HCT116 (cell line): ENCODE results near the gene CAMK2A. TPM values are rescaled to one million over a fixed set of nuclear protein-coding genes. Genes with fewer than 3 reads are reported as not detected.

Experiments
- ATAC-seq: fragments of 200-7000 bp; cut with Tn5 transposase; 2 replicates; pipeline ENCODE4 v1.9.1; 2020; ENCODE audit warnings: mild to moderate bottlenecking, moderate library complexity
- BruUV-seq: library from RNA; stranded (reverse); fragments of 400-500 nt; replicated peaks from 2 replicates; lab custom pipeline; 2021; lab: Mats Ljungman, UMichigan
- CTCF ChIA-PET: fragments of 300-600 bp; sonication (Branson Sonifier 250); formaldehyde crosslinking; loops from one replicate; lab custom pipeline; 2021; ENCODE audit warnings: antibody characterized with exemption; lab: Charles Lee
- POLR2A ChIA-PET: fragments of 300-600, 350-600 bp; sonication (Branson Sonifier 250); formaldehyde crosslinking; loops from one replicate; lab custom pipeline; 2021; ENCODE audit warnings: antibody characterized with exemption; lab: Charles Lee
- RAD21 ChIA-PET, 2 experiments: fragments of 300-600 bp; sonication (Branson Sonifier 250); formaldehyde crosslinking; loops; one replicate each; lab custom pipeline; 2023; ENCODE audit warnings: low total read pairs in 2 of 2; ENCODE audit not compliant: uncharacterized antibody in 2 of 2, unreplicated experiment in 2 of 2, low non-redundant PET in 1 of 2; lab: Charles Lee
- DNase-seq: peaks from one replicate; pipeline ENCODE4 v3.0.0-alpha.2; 2010; ENCODE audit warnings: low read depth, low spot score
- H2AFZ ChIP-seq: fragments of 200-600 bp; shearing (Covaris generic), sonication (generic); 2 replicates; pipeline ENCODE4 v1.6.1; 2017; ENCODE audit warnings: low read depth, mixed run types, mixed read lengths, antibody characterized with exemption, low read length; ENCODE audit not compliant: poor library complexity, severe bottlenecking
- H3K27ac ChIP-seq: 2 replicates; pipeline ENCODE4 v1.5.1; 2012; ENCODE audit warnings: low read depth, low read length
- H3K27me3 ChIP-seq: fragments of 200-600 bp; sonication (generic); 2 replicates; pipeline ENCODE4 v1.6.1; 2016; ENCODE audit warnings: mixed run types, low read length, mixed read lengths; ENCODE audit not compliant: insufficient read depth
- H3K36me3 ChIP-seq, 2 experiments: fragments of 200-500 bp in 1 of 2; fragments of 200-600 bp in 1 of 2; sonication (Bioruptor generic) in 1 of 2; sonication (generic) in 1 of 2; 2 replicates each; pipeline versions ENCODE4 v1.5.1 to v1.6.1; 2014 to 2016; ENCODE audit warnings: low read length in 2 of 2, inconsistent platforms in 1 of 2, mixed read lengths in 1 of 2, mixed run types in 1 of 2; ENCODE audit not compliant: insufficient read depth in 2 of 2, control insufficient read depth in 1 of 2
- H3K4me1 ChIP-seq, 2 experiments: fragments of 200-600 bp in 1 of 2; sonication (generic) in 1 of 2; 2 replicates each; pipeline versions ENCODE4 v1.5.1 to v1.6.1; 2012 to 2017; ENCODE audit warnings: low read length in 2 of 2, inconsistent platforms in 1 of 2, mild to moderate bottlenecking in 1 of 2, mixed read lengths in 1 of 2, mixed run types in 1 of 2, moderate library complexity in 1 of 2; ENCODE audit not compliant: insufficient read depth in 2 of 2, control insufficient read depth in 1 of 2
- H3K4me2 ChIP-seq: fragments of 200-600 bp; sonication (generic); 2 replicates; pipeline ENCODE4 v1.6.1; 2017; ENCODE audit warnings: mixed run types, low read length, mixed read lengths
- H3K4me3 ChIP-seq, 2 experiments: fragments of 200-600 bp in 1 of 2; sonication (generic) in 1 of 2; replicated peaks in 1 of 2; 2 replicates each; pipeline ENCODE4 v1.5.1; 2011 to 2016; ENCODE audit warnings: low read length in 2 of 2, control low read depth in 1 of 2, low read depth in 1 of 2, mild to moderate bottlenecking in 1 of 2, mixed read lengths in 1 of 2, mixed run types in 1 of 2
- H3K79me2 ChIP-seq: fragments of 200-600 bp; sonication (generic); 2 replicates; pipeline ENCODE4 v1.6.1; 2017; ENCODE audit warnings: mild to moderate bottlenecking, mixed run types, low read length, moderate library complexity, mixed read lengths; ENCODE audit not compliant: insufficient read depth
- H3K9ac ChIP-seq: fragments of 200-600 bp; sonication (generic); 2 replicates; pipeline ENCODE4 v1.6.1; 2016; ENCODE audit warnings: low read length, mixed read lengths
- H3K9me2 ChIP-seq: fragments of 200-600 bp; sonication (generic), shearing (Covaris generic); 2 replicates; pipeline ENCODE4 v1.6.1; 2017; ENCODE audit warnings: mixed run types, mild to moderate bottlenecking, moderate library complexity; ENCODE audit not compliant: insufficient read depth
- H3K9me3 ChIP-seq, 2 experiments: fragments of 200-500 bp in 1 of 2; fragments of 200-600 bp in 1 of 2; sonication (Bioruptor generic) in 1 of 2; sonication (generic) in 1 of 2; 2 replicates each; pipeline ENCODE4 v1.6.1; 2014 to 2017; ENCODE audit warnings: low read length in 2 of 2, mixed read lengths in 2 of 2, inconsistent platforms in 1 of 2, low read depth in 1 of 2, mild to moderate bottlenecking in 1 of 2, mixed run types in 1 of 2, moderate library complexity in 1 of 2; ENCODE audit not compliant: control insufficient read depth in 1 of 2, insufficient read depth in 1 of 2
- H4K20me1 ChIP-seq: fragments of 200-600 bp; sonication (generic), shearing (Covaris generic); 2 replicates; pipeline ENCODE4 v1.6.1; 2017; ENCODE audit warnings: mixed run types, mild to moderate bottlenecking, moderate library complexity; ENCODE audit not compliant: insufficient read depth
- CBX3 ChIP-seq: IDR thresholded peaks from 2 replicates; pipeline ENCODE4 v1.6.1; 2012; ENCODE audit warnings: low read depth
- CEBPB ChIP-seq: IDR thresholded peaks from 2 replicates; pipeline ENCODE4 v1.6.1; 2012; ENCODE audit warnings: low read depth
- EGR1 ChIP-seq: IDR thresholded peaks from 2 replicates; pipeline ENCODE4 v1.6.1; 2012; ENCODE audit warnings: low read depth
- EZH2 ChIP-seq: fragments of 200-600 bp; sonication (generic); IDR thresholded peaks from 2 replicates; pipeline ENCODE4 v1.6.1; 2017; ENCODE audit warnings: antibody characterized with exemption, mixed run types
- EZH2phosphoT487 ChIP-seq: fragments of 200-600 bp; IDR thresholded peaks from 2 replicates; pipeline ENCODE4 v1.6.1; 2018; ENCODE audit warnings: antibody characterized with exemption, borderline replicate concordance
- FOSL1 ChIP-seq: IDR thresholded peaks from 2 replicates; pipeline ENCODE4 v1.6.1; 2012; ENCODE audit warnings: low read depth
- JUND ChIP-seq: IDR thresholded peaks from 2 replicates; pipeline ENCODE4 v1.6.1; 2012
- POLR2A ChIP-seq: IDR thresholded peaks from 2 replicates; pipeline ENCODE4 v1.7.0; 2011; ENCODE audit warnings: borderline replicate concordance; ENCODE audit not compliant: insufficient read depth, insufficient read length; ENCODE audit errors: extremely low read depth
- POLR2AphosphoS5 ChIP-seq: IDR thresholded peaks from 2 replicates; pipeline ENCODE4 v1.6.1; 2011; ENCODE audit warnings: mild to moderate bottlenecking, low read depth, low read length, moderate library complexity
- SIN3A ChIP-seq: IDR thresholded peaks from 2 replicates; pipeline ENCODE4 v1.6.1; 2012; ENCODE audit warnings: low read depth
- SP1 ChIP-seq: IDR thresholded peaks from 2 replicates; pipeline ENCODE4 v1.6.1; 2012; ENCODE audit warnings: low read depth
- SRF ChIP-seq: IDR thresholded peaks from 2 replicates; pipeline ENCODE4 v1.6.1; 2012; ENCODE audit warnings: low read depth
- YY1 ChIP-seq: IDR thresholded peaks from 2 replicates; pipeline ENCODE4 v1.6.1; 2011; ENCODE audit warnings: low read length, low read depth, moderate library complexity, mild to moderate bottlenecking; ENCODE audit not compliant: insufficient replicate concordance; ENCODE audit errors: extremely low read depth
- ZNF274 ChIP-seq: fragments of 200-500 bp; sonication (Bioruptor generic); IDR thresholded peaks from 2 replicates; pipeline ENCODE4 v1.6.1; 2014; ENCODE audit warnings: mild to moderate bottlenecking, low read depth, low read length, inconsistent platforms
- intact Hi-C: fragments of 100-400 bp; cut with micrococcal nuclease; formaldehyde crosslinking; loops from 2 replicates; pipeline ENCODE4 v1.10.0; 2022
- total RNA-seq: library from RNA; stranded (reverse); gene quantifications from one replicate; pipeline ENCODE4 v1.2.1, GENCODE V29; 2021; ENCODE audit not compliant: unreplicated experiment
- TF ChIP-seq, protein P1 (sequence below): IDR thresholded peaks from 2 replicates; pipeline ENCODE4 v1.6.1; 2012
- TF ChIP-seq, protein P2 (sequence below), 3 experiments: fragments of 200-600 bp in 1 of 3; sonication (generic) in 1 of 3; IDR thresholded peaks in 2 of 3; conservative IDR thresholded peaks in 1 of 3; 2 replicates each; pipeline ENCODE4 v1.5.1; 2012 to 2017; ENCODE audit warnings: low read depth in 2 of 3, low read length in 2 of 3, antibody characterized with exemption in 1 of 3, borderline replicate concordance in 1 of 3, control low read depth in 1 of 3, mild to moderate bottlenecking in 1 of 3, mixed read lengths in 1 of 3, mixed run types in 1 of 3, moderate library complexity in 1 of 3; ENCODE audit not compliant: insufficient read depth in 1 of 3

The CAMK2A gene
- total RNA-seq, 1 experiment from 2014 or later, result not detected

DNA sequence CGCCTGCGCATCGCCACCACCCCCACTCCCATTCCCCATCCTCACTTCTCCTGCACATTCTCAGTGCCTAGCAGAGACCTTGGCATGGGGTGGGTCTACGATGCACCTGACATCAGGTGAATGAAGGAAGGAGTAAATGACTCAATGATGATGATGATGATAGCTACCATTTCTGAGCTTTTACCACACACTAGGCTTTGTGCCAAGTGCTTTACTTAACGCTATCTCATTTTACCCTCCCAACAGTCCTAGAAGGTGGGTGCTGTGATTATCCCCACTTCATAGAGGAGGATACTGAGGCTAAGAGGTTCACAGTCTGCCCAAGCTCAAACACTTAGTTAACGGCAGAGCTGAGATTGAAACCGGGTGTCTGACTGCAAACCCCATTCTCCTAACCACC lies 27.1 kb downstream of the CAMK2A start (continued):
- no peak for TF ChIP-seq SRF
- no peak for TF ChIP-seq EGR1
- no peak for TF ChIP-seq EZH2phosphoT487
- no peak for TF ChIP-seq CEBPB

DNA sequence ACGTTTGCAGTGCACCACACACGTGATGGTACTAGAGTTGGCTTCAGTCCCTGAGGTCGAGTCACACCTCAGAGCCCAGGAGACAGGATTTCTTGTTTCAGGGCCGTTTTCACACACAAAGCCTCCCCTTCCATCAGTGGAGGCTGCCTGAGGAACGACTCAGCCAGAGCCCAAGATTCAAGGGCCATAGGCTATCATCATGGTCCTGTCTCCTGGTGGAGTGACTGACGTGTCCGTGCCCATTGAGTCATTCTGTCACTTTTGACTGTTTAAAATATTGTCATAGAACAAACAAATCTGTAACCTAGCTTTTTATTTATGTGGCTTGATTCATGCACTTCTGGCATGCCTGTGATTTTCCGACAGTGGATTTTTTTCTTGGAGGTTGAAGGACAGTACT lies 28.3 kb downstream of the CAMK2A start:
- Histone ChIP-seq H3K36me3 (no peaks in the 10 kb centered on the region), H3K79me2 (no peaks in the 10 kb centered on the region), H3K4me2 (no peak overlapping the region), H3K27me3 (no peaks in the 10 kb centered on the region), H3K9me3 (no peaks in the 10 kb centered on the region), H3K4me1 (peaks cover 22% of the 10 kb centered on the region in 2 experiments), H3K4me3 (no peak overlapping the region), H3K27ac (no peak overlapping the region), H2AFZ (no peak overlapping the region), H3K9ac (no peak overlapping the region), H4K20me1 (no peaks in the 10 kb centered on the region), H3K9me2 (no peaks in the 10 kb centered on the region)
- no peak for ATAC-seq
- ChIA-PET CTCF (no interaction called here), POLR2A (no interaction called here), RAD21 (no interaction called here)
- BruUV-seq, result no TSS peak
- intact Hi-C loops, result no loop called here
- DNase-seq, result no peak
- TF ChIP-seq ZNF274, result no peak
- TF ChIP-seq YY1, result no peak
- TF ChIP-seq, protein P1, sequence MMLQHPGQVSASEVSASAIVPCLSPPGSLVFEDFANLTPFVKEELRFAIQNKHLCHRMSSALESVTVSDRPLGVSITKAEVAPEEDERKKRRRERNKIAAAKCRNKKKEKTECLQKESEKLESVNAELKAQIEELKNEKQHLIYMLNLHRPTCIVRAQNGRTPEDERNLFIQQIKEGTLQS, result no peak

DNA sequence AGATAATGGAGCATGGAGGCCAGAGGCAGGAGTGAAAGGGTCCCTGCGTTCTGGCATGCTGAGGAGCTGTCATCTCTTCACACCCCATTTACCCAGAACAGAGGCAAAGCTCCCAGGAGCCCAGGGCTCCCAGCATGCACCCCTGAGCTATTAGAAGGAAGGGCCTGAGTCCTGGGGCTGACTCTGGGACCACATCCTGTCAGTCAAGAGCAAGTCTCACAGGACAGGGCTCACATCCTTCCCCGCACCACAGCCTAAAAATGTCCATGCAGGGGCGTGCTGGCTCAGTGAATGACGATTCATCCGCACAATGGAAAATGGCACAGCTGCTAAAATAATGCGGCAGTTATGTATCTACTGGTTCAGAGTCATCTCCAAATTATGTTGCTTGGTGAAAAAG lies 31.4 kb downstream of the CAMK2A start:
- no peak overlapping the region for H3K4me3 ChIP-seq
- no peak overlapping the region for H3K27ac ChIP-seq

More for the DNA sequence above, 31.4 kb downstream of the CAMK2A start:
- DNase-seq (no peak), ATAC-seq (no peak)
- Histone ChIP-seq H3K4me1 (peaks cover 3 to 6% of the 10 kb centered on the region in 2 experiments), H3K79me2 (no peaks in the 10 kb centered on the region), H3K9me3 (no peaks in the 10 kb centered on the region), H3K36me3 (no peaks in the 10 kb centered on the region), H3K27me3 (no peaks in the 10 kb centered on the region), H3K4me2 (no peak overlapping the region), H3K9ac (no peak overlapping the region), H3K9me2 (no peaks in the 10 kb centered on the region), H4K20me1 (no peaks in the 10 kb centered on the region), H2AFZ (no peak overlapping the region)
- BruUV-seq, result no TSS peak
- ChIA-PET POLR2A (no interaction called here), CTCF (no interaction called here), RAD21 (no interaction called here)
- intact Hi-C loops, result no loop called here
- TF ChIP-seq CBX3, result no peak
- no peak for TF ChIP-seq SP1
- no peak for TF ChIP-seq SIN3A
- TF ChIP-seq POLR2A, result no peak
- TF ChIP-seq EZH2phosphoT487, result no peak
- no peak for TF ChIP-seq EZH2
- TF ChIP-seq YY1, result no peak
- TF ChIP-seq CEBPB, result no peak
- no peak for TF ChIP-seq EGR1
- TF ChIP-seq, protein P1, result no peak
- no peak for TF ChIP-seq FOSL1
- no peak for TF ChIP-seq JUND
- TF ChIP-seq POLR2AphosphoS5, result no peak
- TF ChIP-seq, protein P2, sequence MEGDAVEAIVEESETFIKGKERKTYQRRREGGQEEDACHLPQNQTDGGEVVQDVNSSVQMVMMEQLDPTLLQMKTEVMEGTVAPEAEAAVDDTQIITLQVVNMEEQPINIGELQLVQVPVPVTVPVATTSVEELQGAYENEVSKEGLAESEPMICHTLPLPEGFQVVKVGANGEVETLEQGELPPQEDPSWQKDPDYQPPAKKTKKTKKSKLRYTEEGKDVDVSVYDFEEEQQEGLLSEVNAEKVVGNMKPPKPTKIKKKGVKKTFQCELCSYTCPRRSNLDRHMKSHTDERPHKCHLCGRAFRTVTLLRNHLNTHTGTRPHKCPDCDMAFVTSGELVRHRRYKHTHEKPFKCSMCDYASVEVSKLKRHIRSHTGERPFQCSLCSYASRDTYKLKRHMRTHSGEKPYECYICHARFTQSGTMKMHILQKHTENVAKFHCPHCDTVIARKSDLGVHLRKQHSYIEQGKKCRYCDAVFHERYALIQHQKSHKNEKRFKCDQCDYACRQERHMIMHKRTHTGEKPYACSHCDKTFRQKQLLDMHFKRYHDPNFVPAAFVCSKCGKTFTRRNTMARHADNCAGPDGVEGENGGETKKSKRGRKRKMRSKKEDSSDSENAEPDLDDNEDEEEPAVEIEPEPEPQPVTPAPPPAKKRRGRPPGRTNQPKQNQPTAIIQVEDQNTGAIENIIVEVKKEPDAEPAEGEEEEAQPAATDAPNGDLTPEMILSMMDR (IDR thresholded peaks at IDR 0.05 in 2 of 3, conservative IDR thresholded peaks at IDR 0.05 in 1 of 3; ENCODE audit: borderline replicate concordance in 1 of 3, insufficient read depth in 1 of 3, low read depth in 2 of 3, low read length in 2 of 3), result no peak
